Astrocyte of the cerebellum (primary cell): ENCODE results near the gene COL4A1.

ENCODE experiments used
- DNase-seq: peaks from one replicate; pipeline ENCODE4 v3.0.0-alpha.2; 2011; ENCODE audit warnings: low read depth
- H3K4me3 ChIP-seq: 2 replicates; pipeline ENCODE4 v1.5.1; 2011; ENCODE audit warnings: mild to moderate bottlenecking, low read depth, low read length, moderate library complexity
- CTCF ChIP-seq: IDR thresholded peaks from 2 replicates; pipeline ENCODE4 v1.5.1; 2012; ENCODE audit warnings: low read length, low read depth, moderate library complexity, mild to moderate bottlenecking; ENCODE audit errors: missing control alignments
- in situ Hi-C: cut with HindIII; loops from 2 replicates; pipeline ENCODE4 v1.10.0; 2017; ENCODE audit warnings: low sequenced_read_pairs

Gene COL4A1

GRCh38 chr13:110162866-110163658 is 143.9 kb downstream of the COL4A1 start:
- DNase-seq, result no peak
- no peak for TF ChIP-seq CTCF

GRCh38 chr13:110162053-110162452 is 144.9 kb downstream of the COL4A1 start:
- no peak for TF ChIP-seq CTCF
- no peak overlapping the region for H3K4me3 ChIP-seq
- in situ Hi-C loops, result no loop called here
- no peak for DNase-seq

More at GRCh38 chr13:110162866-110163658, 143.9 kb downstream of the COL4A1 start:
- H3K4me3 ChIP-seq, result no peak overlapping the region
- in situ Hi-C loops, result no loop called here

- no peak for DNase-seq
- no peak overlapping the region for H3K4me3 ChIP-seq
- in situ Hi-C loops, result no loop called here
- no peak for TF ChIP-seq CTCF
Measured at GRCh38 chr13:110161112-110161882, 145.7 kb downstream of the COL4A1 start.

- no peak for TF ChIP-seq CTCF
- no peak for DNase-seq
- no peak overlapping the region for H3K4me3 ChIP-seq
- in situ Hi-C loops, result no loop called here
Measured at GRCh38 chr13:110158226-110158625, 148.7 kb downstream of the COL4A1 start.

GRCh38 chr13:110157718-110158117 is 149.2 kb downstream of the COL4A1 start:
- DNase-seq, result no peak
- TF ChIP-seq CTCF, result no peak
- in situ Hi-C loops, result no loop called here
- no peak overlapping the region for H3K4me3 ChIP-seq

GRCh38 chr13:110156301-110157049 is 150.5 kb downstream of the COL4A1 start:
- no peak overlapping the region for H3K4me3 ChIP-seq
- DNase-seq, result no peak
- in situ Hi-C loops, result no loop called here
- no peak for TF ChIP-seq CTCF
